Islet of Langerhans (tissue), 1 donor: ENCODE measurements around the gene LRRC49.

ENCODE experiments used
- FAIRE-seq: peaks from one replicate; lab custom pipeline; 2011; peaks lifted over from hg19 to GRCh38; lab: Jason Lieb, UNC

LRRC49 gene

GRCh38 chr15:71052356-71052755, 159.7 kb downstream of the LRRC49 start:
- no peak for FAIRE-seq

GRCh38 chr15:71054286-71054952, 161.8 kb downstream of the LRRC49 start:
- no peak for FAIRE-seq

GRCh38 chr15:71055461-71055860, 162.8 kb downstream of the LRRC49 start:
- no peak for FAIRE-seq

GRCh38 chr15:71056111-71056510, 163.5 kb downstream of the LRRC49 start:
- no peak for FAIRE-seq

- FAIRE-seq, result no peak
These were observed 164.5 kb downstream of the LRRC49 start for GRCh38 chr15:71057143-71057542.

GRCh38 chr15:71057581-71057980, 165.0 kb downstream of the LRRC49 start:
- FAIRE-seq, result no peak

- no peak for FAIRE-seq
These were observed 168.4 kb downstream of the LRRC49 start for GRCh38 chr15:71060983-71061382.

- FAIRE-seq, result no peak
These were observed 174.4 kb downstream of the LRRC49 start for GRCh38 chr15:71066983-71067382.

- no peak for FAIRE-seq
These were observed 177.1 kb downstream of the LRRC49 start for GRCh38 chr15:71069693-71070092.

GRCh38 chr15:71071529-71071928, 178.9 kb downstream of the LRRC49 start:
- no peak for FAIRE-seq

- no peak for FAIRE-seq
These were observed 179.8 kb downstream of the LRRC49 start for GRCh38 chr15:71072423-71072822.

GRCh38 chr15:71078506-71079207, 186.0 kb downstream of the LRRC49 start:
- no peak for FAIRE-seq

GRCh38 chr15:71079208-71080044, 186.8 kb downstream of the LRRC49 start:
- no peak for FAIRE-seq

GRCh38 chr15:71080166-71080565, 187.5 kb downstream of the LRRC49 start:
- FAIRE-seq, result no peak

- no peak for FAIRE-seq
These were observed 188.1 kb downstream of the LRRC49 start for GRCh38 chr15:71080705-71081104.

GRCh38 chr15:71082803-71083202, 190.2 kb downstream of the LRRC49 start:
- FAIRE-seq, result no peak

GRCh38 chr15:71083349-71083748, 190.7 kb downstream of the LRRC49 start:
- FAIRE-seq, result no peak

- FAIRE-seq, result no peak
These were observed 191.6 kb downstream of the LRRC49 start for GRCh38 chr15:71084264-71084663.

- FAIRE-seq, result no peak
These were observed 193.2 kb downstream of the LRRC49 start for GRCh38 chr15:71085809-71086208.

GRCh38 chr15:71088155-71088554, 195.5 kb downstream of the LRRC49 start:
- FAIRE-seq, result no peak

- no peak for FAIRE-seq
These were observed 196.1 kb downstream of the LRRC49 start for GRCh38 chr15:71088683-71089082.

GRCh38 chr15:71089801-71090200, 197.2 kb downstream of the LRRC49 start:
- no peak for FAIRE-seq

- no peak for FAIRE-seq
These were observed 199.0 kb downstream of the LRRC49 start for GRCh38 chr15:71091601-71092000.
